ENCODE data around the gene CLTCL1.

The CLTCL1 gene

GRCh38 chr22:19150482-19151328 is 140.8 kb downstream of the CLTCL1 start:
- DNase-seq (ENCODE audit: low spot score), result no peak

GRCh38 chr22:19149991-19150390 is 141.5 kb downstream of the CLTCL1 start, which contains the start of gene GSC2:
TSS of gene GSC2 (minus strand) at chr22:19150292. CDS start at chr22:19150283, 9 bp downstream.
- DNase-seq (ENCODE audit: low spot score), result no peak

GRCh38 chr22:19149047-19149883 is 142.3 kb downstream of the CLTCL1 start:
- no peak for DNase-seq (ENCODE audit: low spot score)

- DNase-seq (ENCODE audit: low spot score), result no peak
Observed at GRCh38 chr22:19148417-19149046, 143.0 kb downstream of the CLTCL1 start.

- no peak for DNase-seq (ENCODE audit: low spot score)
Observed at GRCh38 chr22:19147195-19147780, 144.2 kb downstream of the CLTCL1 start.

- no peak for DNase-seq (ENCODE audit: low spot score)
Observed at GRCh38 chr22:19146215-19146968, 145.1 kb downstream of the CLTCL1 start.

GRCh38 chr22:19143967-19144400 is 147.5 kb downstream of the CLTCL1 start:
- peak; percentile 46 for DNase-seq (ENCODE audit: low spot score)

GRCh38 chr22:19143212-19143611 is 148.3 kb downstream of the CLTCL1 start:
- no peak for DNase-seq (ENCODE audit: low spot score)

GRCh38 chr22:19142394-19142793 is 149.1 kb downstream of the CLTCL1 start:
- DNase-seq (ENCODE audit: low spot score), result no peak

GRCh38 chr22:19139974-19140373 is 151.5 kb downstream of the CLTCL1 start:
- no peak for DNase-seq (ENCODE audit: low spot score)

GRCh38 chr22:19139001-19139356 is 152.5 kb downstream of the CLTCL1 start:
- no peak for DNase-seq (ENCODE audit: low spot score)

GRCh38 chr22:19138217-19139000 is 153.1 kb downstream of the CLTCL1 start:
- no peak for DNase-seq (ENCODE audit: low spot score)

- DNase-seq (ENCODE audit: low spot score), result no peak
Observed at GRCh38 chr22:19137384-19138216, 153.9 kb downstream of the CLTCL1 start.

- DNase-seq (ENCODE audit: low spot score), result no peak
Observed at GRCh38 chr22:19136915-19137314, 154.6 kb downstream of the CLTCL1 start.

- DNase-seq (ENCODE audit: low spot score), result no peak
Observed at GRCh38 chr22:19134874-19135273, 156.6 kb downstream of the CLTCL1 start.

- no peak for DNase-seq (ENCODE audit: low spot score)
Observed at GRCh38 chr22:19134176-19134831, 157.2 kb downstream of the CLTCL1 start.

- DNase-seq (ENCODE audit: low spot score), result no peak
Observed at GRCh38 chr22:19133561-19133960, 158.0 kb downstream of the CLTCL1 start.

- no peak for DNase-seq (ENCODE audit: low spot score)
Observed at GRCh38 chr22:19132693-19133400, 158.7 kb downstream of the CLTCL1 start.

Measured in HuH-7.5 (cell line).